Measurements from ENCODE around the gene POLR2E. TPM values are rescaled to one million over a fixed set of nuclear protein-coding genes. Genes with fewer than 3 reads are reported as not detected.

The POLR2E gene
- total RNA-seq (2013; cell fraction: nucleolus; rRNA removed) = 37.4 and 46.6 TPM in 2 replicates
- 194 and 207 TPM in 2 replicates for total RNA-seq (2014; rRNA removed)
- 78.7 and 85.5 TPM in 2 replicates for total RNA-seq (2014; rRNA removed; fragmentation: Illumina TruSeq; extraction: Trizol)
- total RNA-seq (2021) = 243 and 250 TPM in 2 replicates
- polyA plus RNA-seq (2011; ENCODE audit: low read depth) = 54.0 TPM
- 92.4 and 192 TPM in 2 replicates for polyA plus RNA-seq (2011; rRNA removed)
- 220 and 291 TPM in 2 replicates for polyA plus RNA-seq (2011; cell fraction: cytosol; rRNA removed)
- polyA plus RNA-seq (2011; cell fraction: nucleus; rRNA removed) = 162 and 168 TPM in 2 replicates
- polyA plus RNA-seq (2012) = 184 and 198 TPM in 2 replicates
- 10.0 and 142 TPM in 2 replicates for polyA plus RNA-seq (2014; fragmentation: Illumina TruSeq; extraction: Trizol)
- 10 to 100 TPM in 1 of 2 experiments, 1 to 10 TPM in 1; 4.0 to 17.0 TPM for polyA plus RNA-seq (2014; fragmentation: Nextera tagmentation; extraction: Ambion mirVana)
- 367 and 444 TPM in 2 replicates for polyA plus RNA-seq (2014; rRNA removed)
- 100 to 1,000 TPM; 460 to 487 TPM for polyA plus RNA-seq (2016; fragmentation: Nextera tagmentation; extraction: Ambion mirVana)
- polyA minus RNA-seq (2011; rRNA and poly(A)+ RNA removed) = 76.9 and 101 TPM in 2 replicates
- polyA minus RNA-seq (2011; cell fraction: cytosol; rRNA and poly(A)+ RNA removed) = 70.2 and 78.0 TPM in 2 replicates
- polyA minus RNA-seq (2011; cell fraction: nucleus; rRNA and poly(A)+ RNA removed) = 29.5 and 49.3 TPM in 2 replicates
- Bru-seq, nascent RNA = percentile 69 among the genes with signal in this experiment
- percentile 86 among the genes with signal in this experiment for BruChase-seq, experiment 1, labeled RNA remaining after a 6-hour chase
- BruChase-seq, experiment 2, labeled RNA remaining after a 2-hour chase = percentile 80 among the genes with signal in this experiment
- long read RNA-seq, experiment 1, transcript POLR2E-213 (8 exons, 2,831 nt) = major isoform, 332 of 353 reads
- long read RNA-seq, experiment 1, partial matches to known transcripts = 2 of 353 reads
- long read RNA-seq, experiment 1, other reads (novel, unspliced or antisense) = 13 of 353 reads
- long read RNA-seq, experiment 2, transcript POLR2E-213 (8 exons, 2,831 nt) = major isoform, 6 of 8 reads
- long read RNA-seq, experiment 2, partial matches to known transcripts = 0 of 8 reads
- long read RNA-seq, experiment 2, other reads (novel, unspliced or antisense) = 2 of 8 reads

GRCh38 chr19:1094978-1095701, at the start of gene POLR2E:
Gene POLR2E (minus strand): TSS chr19:1095375. CDS start chr19:1095315, 60 bp downstream.
- H3K9ac ChIP-seq (ENCODE audit: control insufficient read depth, insufficient read depth, low read length) = peak within 1 kb of the TSS; percentile 87
- H3K79me2 ChIP-seq (ENCODE audit: control insufficient read depth, insufficient read depth, low read length) = peaks cover 24% of the 10 kb centered on the region
- SMC1A ChIA-PET (ENCODE audit: uncharacterized antibody, unreplicated experiment) = interaction anchor here (1.0 kb wide), 1 partner anchor 8 kb away, joined by 4 read pairs; no protein-coding TSS in a partner anchor
- peak; percentile 86 for DNase-seq (ENCODE audit: low read depth, low spot score)
- RAD21 ChIA-PET (ENCODE audit: unreplicated experiment) = interaction anchor here (0.5 to 1.7 kb wide), 4 partner anchors 12 to 67 kb away, joined by 3 to 6 read pairs (median 4); no protein-coding TSS in a partner anchor
- FAIRE-seq = peak; percentile 97
- peak within 1 kb of the TSS; percentile 96 for H3K4me3 ChIP-seq
- H3K36me3 ChIP-seq (ENCODE audit: control insufficient read depth in 2 of 2, insufficient read depth in 2 of 2, low read length in 1 of 2) = peaks cover 0 to 14% of the 10 kb centered on the region in 2 experiments; a peak in 3 of 4 replicates
- no TSS peak for BruUV-seq (replicated peaks)
- CTCF ChIA-PET = interaction anchor here (0.6 to 1.4 kb wide), 4 partner anchors 14 to 99 kb away, joined by 3 to 6 read pairs (median 3); no protein-coding TSS in a partner anchor
- no peaks in the 10 kb centered on the region for H3K27me3 ChIP-seq (replicated peaks in 1 of 2; ENCODE audit: control insufficient read depth in 2 of 2, insufficient read depth in 2 of 2, low read length in 1 of 2)
- POLR2A ChIA-PET = interaction anchor here (0.9 to 3.1 kb wide), 5 partner anchors 9 to 75 kb away, joined by 3 to 25 read pairs (median 9); partner anchors contain the start of gene GPX4
- peak within 1 kb of the TSS; percentile 74 for H3K27ac ChIP-seq (ENCODE audit: control insufficient read depth, insufficient read depth)
- intact Hi-C loops (cut with micrococcal nuclease; ENCODE audit: unreplicated experiment) (no loop called here), in situ Hi-C loops (cut with MboI) (no loop called here)
- peak within 1 kb of the TSS; percentile 93 for H3K4me2 ChIP-seq (ENCODE audit: control insufficient read depth, insufficient read depth)
- peak; percentile 93 for ATAC-seq
- no peaks in the 10 kb centered on the region; the same call in 2 of the 3 replicates for H3K9me3 ChIP-seq (replicated peaks; ENCODE audit: control insufficient read depth, insufficient read depth, low read length)
- WGBS (ENCODE audit: insufficient coverage, insufficient replicate concordance, low lambda C conversion rate, missing lambda C conversion rate) = under 1% methylated on average over 52 of the region's 81 CpGs
- H3K4me1 ChIP-seq (ENCODE audit: control insufficient read depth, insufficient read depth, low read length) = peaks cover 19% of the 10 kb centered on the region
- no peaks in the 10 kb centered on the region for H4K20me1 ChIP-seq (ENCODE audit: control insufficient read depth, insufficient read depth)
- peak within 1 kb of the TSS; percentile 81 for H2AFZ ChIP-seq (ENCODE audit: control insufficient read depth, low read depth, low read length)
- TF ChIP-seq CHD2 (IDR thresholded peaks at IDR 0.05; ENCODE audit: borderline replicate concordance, low read depth, low read length) (peak; percentile 99), PRDM15 (CRISPR knock-in tag; IDR thresholded peaks at IDR 0.05) (no peak), ZSCAN29 (IDR thresholded peaks at IDR 0.05) (no peak), JUNB (IDR thresholded peaks at IDR 0.05) (no peak), POLR2AphosphoS5 (IDR thresholded peaks at IDR 0.05; ENCODE audit: low read length) (peak; percentile 52; the same call in 1 of the 2 replicates)
- TF ChIP-seq, protein P1, sequence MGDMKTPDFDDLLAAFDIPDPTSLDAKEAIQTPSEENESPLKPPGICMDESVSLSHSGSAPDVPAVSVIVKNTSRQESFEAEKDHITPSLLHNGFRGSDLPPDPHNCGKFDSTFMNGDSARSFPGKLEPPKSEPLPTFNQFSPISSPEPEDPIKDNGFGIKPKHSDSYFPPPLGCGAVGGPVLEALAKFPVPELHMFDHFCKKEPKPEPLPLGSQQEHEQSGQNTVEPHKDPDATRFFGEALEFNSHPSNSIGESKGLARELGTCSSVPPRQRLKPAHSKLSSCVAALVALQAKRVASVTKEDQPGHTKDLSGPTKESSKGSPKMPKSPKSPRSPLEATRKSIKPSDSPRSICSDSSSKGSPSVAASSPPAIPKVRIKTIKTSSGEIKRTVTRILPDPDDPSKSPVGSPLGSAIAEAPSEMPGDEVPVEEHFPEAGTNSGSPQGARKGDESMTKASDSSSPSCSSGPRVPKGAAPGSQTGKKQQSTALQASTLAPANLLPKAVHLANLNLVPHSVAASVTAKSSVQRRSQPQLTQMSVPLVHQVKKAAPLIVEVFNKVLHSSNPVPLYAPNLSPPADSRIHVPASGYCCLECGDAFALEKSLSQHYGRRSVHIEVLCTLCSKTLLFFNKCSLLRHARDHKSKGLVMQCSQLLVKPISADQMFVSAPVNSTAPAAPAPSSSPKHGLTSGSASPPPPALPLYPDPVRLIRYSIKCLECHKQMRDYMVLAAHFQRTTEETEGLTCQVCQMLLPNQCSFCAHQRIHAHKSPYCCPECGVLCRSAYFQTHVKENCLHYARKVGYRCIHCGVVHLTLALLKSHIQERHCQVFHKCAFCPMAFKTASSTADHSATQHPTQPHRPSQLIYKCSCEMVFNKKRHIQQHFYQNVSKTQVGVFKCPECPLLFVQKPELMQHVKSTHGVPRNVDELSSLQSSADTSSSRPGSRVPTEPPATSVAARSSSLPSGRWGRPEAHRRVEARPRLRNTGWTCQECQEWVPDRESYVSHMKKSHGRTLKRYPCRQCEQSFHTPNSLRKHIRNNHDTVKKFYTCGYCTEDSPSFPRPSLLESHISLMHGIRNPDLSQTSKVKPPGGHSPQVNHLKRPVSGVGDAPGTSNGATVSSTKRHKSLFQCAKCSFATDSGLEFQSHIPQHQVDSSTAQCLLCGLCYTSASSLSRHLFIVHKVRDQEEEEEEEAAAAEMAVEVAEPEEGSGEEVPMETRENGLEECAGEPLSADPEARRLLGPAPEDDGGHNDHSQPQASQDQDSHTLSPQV (IDR thresholded peaks at IDR 0.05) = no peak; the same call in 1 of the 2 replicates
- TF ChIP-seq, protein P2, sequence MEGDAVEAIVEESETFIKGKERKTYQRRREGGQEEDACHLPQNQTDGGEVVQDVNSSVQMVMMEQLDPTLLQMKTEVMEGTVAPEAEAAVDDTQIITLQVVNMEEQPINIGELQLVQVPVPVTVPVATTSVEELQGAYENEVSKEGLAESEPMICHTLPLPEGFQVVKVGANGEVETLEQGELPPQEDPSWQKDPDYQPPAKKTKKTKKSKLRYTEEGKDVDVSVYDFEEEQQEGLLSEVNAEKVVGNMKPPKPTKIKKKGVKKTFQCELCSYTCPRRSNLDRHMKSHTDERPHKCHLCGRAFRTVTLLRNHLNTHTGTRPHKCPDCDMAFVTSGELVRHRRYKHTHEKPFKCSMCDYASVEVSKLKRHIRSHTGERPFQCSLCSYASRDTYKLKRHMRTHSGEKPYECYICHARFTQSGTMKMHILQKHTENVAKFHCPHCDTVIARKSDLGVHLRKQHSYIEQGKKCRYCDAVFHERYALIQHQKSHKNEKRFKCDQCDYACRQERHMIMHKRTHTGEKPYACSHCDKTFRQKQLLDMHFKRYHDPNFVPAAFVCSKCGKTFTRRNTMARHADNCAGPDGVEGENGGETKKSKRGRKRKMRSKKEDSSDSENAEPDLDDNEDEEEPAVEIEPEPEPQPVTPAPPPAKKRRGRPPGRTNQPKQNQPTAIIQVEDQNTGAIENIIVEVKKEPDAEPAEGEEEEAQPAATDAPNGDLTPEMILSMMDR (IDR thresholded peaks at IDR 0.05 in 2 of 3, conservative IDR thresholded peaks at IDR 0.05 in 1 of 3; ENCODE audit: control insufficient read depth in 2 of 3, extremely low read depth in 1 of 3, insufficient read depth in 1 of 3, low read depth in 3 of 3, low read length in 3 of 3) = no peak

Data from GM12878 (cell line).